ENCODE measurements around the gene NHS.

- no peak for TF ChIP-seq CTCF (IDR thresholded peaks at IDR 0.05)
- TF ChIP-seq POLR2A (IDR thresholded peaks at IDR 0.05): no peak
Observed at GRCh38 chrX:17679261-17679660, 304.3 kb downstream of the NHS start.
